IPS DF 6.9 (cell line): ENCODE results near the gene EGFL6.
"Not testable (repeated sequence)": the region's sequence is repeated elsewhere in the genome, so short reads cannot be mapped to it uniquely, and the experiment has no call there.

Experiments used
- DNase-seq: peaks from one replicate; pipeline ENCODE4 v3.0.0-alpha.2; 2013; ENCODE audit warnings: low read depth, low spot score
- H3K27ac ChIP-seq: one replicate; pipeline ENCODE4 v1.5.1; 2013; ENCODE audit warnings: low read length, control low read depth
- H3K27me3 ChIP-seq: 2 replicates; pipeline ENCODE4 v1.6.1; 2013; ENCODE audit warnings: mild to moderate bottlenecking, low read length; ENCODE audit not compliant: control insufficient read depth, insufficient read depth
- H3K36me3 ChIP-seq: 2 replicates; pipeline ENCODE4 v1.6.1; 2013; ENCODE audit warnings: low read length; ENCODE audit not compliant: control insufficient read depth, insufficient read depth
- H3K4me1 ChIP-seq: 2 replicates; pipeline ENCODE4 v1.6.1; 2013; ENCODE audit warnings: low read length; ENCODE audit not compliant: control insufficient read depth, insufficient read depth
- H3K4me3 ChIP-seq: 2 replicates; pipeline ENCODE4 v1.5.1; 2013; ENCODE audit warnings: mild to moderate bottlenecking, low read length
- H3K9me3 ChIP-seq: 2 replicates; pipeline ENCODE4 v1.6.1; 2013; ENCODE audit warnings: low read length, inconsistent platforms; ENCODE audit not compliant: control insufficient read depth, insufficient read depth
- WGBS: extraction: QIAGEN DNeasy Blood & Tissue Kit; methylation state at CpG from one replicate; pipeline ENCODE4 v1.1.7; 2013; ENCODE audit warnings: mixed read lengths, missing lambda C conversion rate; ENCODE audit not compliant: insufficient read length, insufficient coverage; 5-methylcytosine and 5-hydroxymethylcytosine counted together

Gene EGFL6

GRCh38 chrX:13666836-13667235 is 97.4 kb downstream of the EGFL6 start:
- Histone ChIP-seq H3K27me3 (no peaks in the 10 kb centered on the region), H3K27ac (no peak overlapping the region), H3K9me3 (no peaks in the 10 kb centered on the region), H3K4me3 (no peak overlapping the region), H3K36me3 (no peaks in the 10 kb centered on the region), H3K4me1 (no peaks in the 10 kb centered on the region)
- no peak for DNase-seq
- no CpG with 5 or more reads among the region's 3 CpGs for WGBS

GRCh38 chrX:13667919-13668318 is 98.5 kb downstream of the EGFL6 start:
- H3K27ac ChIP-seq = no peak overlapping the region
- no peak for DNase-seq
- H3K36me3 ChIP-seq = no peaks in the 10 kb centered on the region
- no peaks in the 10 kb centered on the region for H3K27me3 ChIP-seq
- H3K4me1 ChIP-seq = no peaks in the 10 kb centered on the region
- no peaks in the 10 kb centered on the region for H3K9me3 ChIP-seq
- no peak overlapping the region for H3K4me3 ChIP-seq

- WGBS = no CpG with 5 or more reads among the region's 9 CpGs
- H3K27ac ChIP-seq = no peak overlapping the region
- no peaks in the 10 kb centered on the region for H3K27me3 ChIP-seq
- no peaks in the 10 kb centered on the region for H3K9me3 ChIP-seq
- no peak overlapping the region for H3K4me3 ChIP-seq
- H3K36me3 ChIP-seq = no peaks in the 10 kb centered on the region
- no peaks in the 10 kb centered on the region for H3K4me1 ChIP-seq
- no peak for DNase-seq
Observed at GRCh38 chrX:13669246-13669737, 99.9 kb downstream of the EGFL6 start.

- not testable (repeated sequence) for DNase-seq, H3K4me1 ChIP-seq, H3K27ac ChIP-seq, H3K9me3 ChIP-seq, H3K27me3 ChIP-seq, H3K36me3 ChIP-seq, H3K4me3 ChIP-seq
- WGBS = no CpG with 5 or more reads among the region's 8 CpGs
Observed at GRCh38 chrX:13669755-13670154, 100.4 kb downstream of the EGFL6 start.

- no peak for DNase-seq
- no CpG with 5 or more reads among the region's 5 CpGs for WGBS
- Histone ChIP-seq H3K4me1 (no peaks in the 10 kb centered on the region), H3K4me3 (no peak overlapping the region), H3K27me3 (no peaks in the 10 kb centered on the region), H3K9me3 (no peaks in the 10 kb centered on the region), H3K36me3 (no peaks in the 10 kb centered on the region), H3K27ac (no peak overlapping the region)
Observed at GRCh38 chrX:13670197-13670596, 100.8 kb downstream of the EGFL6 start.

- no peak overlapping the region for H3K27ac ChIP-seq
- H3K27me3 ChIP-seq = no peaks in the 10 kb centered on the region
Observed at GRCh38 chrX:13673016-13673415, 103.6 kb downstream of the EGFL6 start.

GRCh38 chrX:13676885-13677284 is 107.5 kb downstream of the EGFL6 start:
- Histone ChIP-seq H3K4me1 (no peaks in the 10 kb centered on the region), H3K9me3 (no peaks in the 10 kb centered on the region), H3K27ac (no peak overlapping the region), H3K27me3 (no peaks in the 10 kb centered on the region), H3K36me3 (no peaks in the 10 kb centered on the region), H3K4me3 (no peak overlapping the region)
- no peak for DNase-seq

More at GRCh38 chrX:13673016-13673415, 103.6 kb downstream of the EGFL6 start:
- H3K4me3 ChIP-seq = no peak overlapping the region
- H3K36me3 ChIP-seq = no peaks in the 10 kb centered on the region
- no peaks in the 10 kb centered on the region for H3K9me3 ChIP-seq
- no peak for DNase-seq
- no peaks in the 10 kb centered on the region for H3K4me1 ChIP-seq

- not testable (repeated sequence) for H3K9me3 ChIP-seq, H3K27me3 ChIP-seq, H3K36me3 ChIP-seq, H3K4me3 ChIP-seq, H3K27ac ChIP-seq, H3K4me1 ChIP-seq, DNase-seq
- WGBS = no CpG with 5 or more reads among the region's 4 CpGs
Observed at GRCh38 chrX:13679700-13680099, 110.3 kb downstream of the EGFL6 start.

- H3K4me1 ChIP-seq = no peaks in the 10 kb centered on the region
- no peaks in the 10 kb centered on the region for H3K36me3 ChIP-seq
- DNase-seq = no peak
- H3K9me3 ChIP-seq = no peaks in the 10 kb centered on the region
- WGBS = no CpG with 5 or more reads among the region's 7 CpGs
- H3K27ac ChIP-seq = no peak overlapping the region
- H3K27me3 ChIP-seq = no peaks in the 10 kb centered on the region
- no peak overlapping the region for H3K4me3 ChIP-seq
Observed at GRCh38 chrX:13681595-13681994, 112.2 kb downstream of the EGFL6 start.
